Stimulated activated CD4-positive, alpha-beta T cell treated with anti-CD3 and anti-CD28 coated beads, Interleukin-12 subunit alpha, Interleukin-12 subunit beta, amount 100 ng/mL, for 48 hours (primary cell): ENCODE measurements around the gene KRT222.

Experiments
- DNase-seq, 3 donors: peaks; one replicate each; pipeline ENCODE4 v3.0.0-alpha.2; 2020; ENCODE audit warnings: low read depth in 2 of 3, low spot score in 1 of 3

The KRT222 gene

DNA sequence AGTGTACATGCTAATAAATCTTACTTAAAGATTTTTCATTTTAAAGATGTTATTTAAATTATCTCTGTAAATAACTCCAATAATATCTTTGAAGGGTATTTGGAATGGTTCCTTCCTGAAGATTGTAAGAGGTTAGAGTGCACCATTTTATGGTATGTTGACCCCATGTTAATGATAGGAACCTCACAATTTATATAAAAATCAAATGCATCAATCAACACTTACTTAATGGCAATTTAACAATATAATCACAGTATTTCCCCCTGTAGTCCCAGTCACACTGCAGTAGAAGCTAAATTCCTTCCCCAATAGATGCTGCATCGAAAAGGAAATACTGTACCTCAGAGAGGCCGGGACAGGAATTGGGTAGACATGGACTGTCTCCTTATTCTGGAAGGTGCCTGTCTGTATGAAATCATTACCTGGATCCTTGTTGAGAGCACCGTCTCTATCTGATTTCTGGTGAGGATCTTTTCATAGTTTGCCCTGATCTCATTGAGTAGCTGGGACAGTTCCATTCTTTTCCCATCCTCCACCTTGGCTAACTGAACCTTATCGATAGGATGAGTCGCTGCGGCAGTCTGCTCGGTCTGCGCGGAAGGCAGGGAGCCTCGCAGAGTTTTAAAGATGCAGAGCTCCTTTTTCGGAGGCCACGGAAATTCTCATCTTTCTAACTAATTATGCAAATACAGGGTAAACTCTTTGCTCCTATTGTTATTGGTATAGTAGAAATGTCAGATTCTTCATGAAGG is at the start of gene KRT222:
KRT222 (minus strand) TSS at position 596 of the 752 bp plus-strand sequence; CDS start at position 518, 78 bp downstream.
- DNase-seq, result no peak

GRCh38 chr17:40714473-40714872 is 49.5 kb upstream of the KRT222 start:
- DNase-seq, result no peak

- DNase-seq, result no peak
These were observed 42.8 kb upstream of the KRT222 start for GRCh38 chr17:40707745-40708144.

DNA sequence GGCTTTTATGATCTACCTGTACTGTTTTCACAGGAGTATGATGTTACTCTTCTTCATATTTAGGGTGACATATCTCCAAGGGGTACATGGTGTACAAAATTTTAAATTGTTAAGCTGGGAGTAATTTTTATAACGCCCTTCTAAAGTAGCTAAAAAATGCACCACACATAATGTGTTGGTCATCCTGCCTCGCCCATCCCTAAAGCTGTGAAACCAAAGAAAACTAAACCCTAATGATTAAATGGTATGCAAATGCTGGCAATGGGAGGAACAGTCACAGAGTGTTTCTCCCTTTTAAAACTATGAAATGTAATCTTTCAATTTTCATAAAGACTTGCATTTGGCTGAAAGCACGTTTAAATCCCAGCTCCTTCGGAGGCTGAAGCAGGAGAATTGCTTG is 40.6 kb upstream of the KRT222 start:
- no peak for DNase-seq

GRCh38 chr17:40703652-40704051 is 38.7 kb upstream of the KRT222 start, which contains the start of gene KRT24:
Gene KRT24 (minus strand): TSS chr17:40703752. CDS start chr17:40703693, 59 bp downstream.
- DNase-seq, result no peak

GRCh38 chr17:40702271-40702670 is 37.3 kb upstream of the KRT222 start:
- DNase-seq, result no peak

GRCh38 chr17:40699853-40700252 is 34.9 kb upstream of the KRT222 start:
- no peak for DNase-seq

DNA sequence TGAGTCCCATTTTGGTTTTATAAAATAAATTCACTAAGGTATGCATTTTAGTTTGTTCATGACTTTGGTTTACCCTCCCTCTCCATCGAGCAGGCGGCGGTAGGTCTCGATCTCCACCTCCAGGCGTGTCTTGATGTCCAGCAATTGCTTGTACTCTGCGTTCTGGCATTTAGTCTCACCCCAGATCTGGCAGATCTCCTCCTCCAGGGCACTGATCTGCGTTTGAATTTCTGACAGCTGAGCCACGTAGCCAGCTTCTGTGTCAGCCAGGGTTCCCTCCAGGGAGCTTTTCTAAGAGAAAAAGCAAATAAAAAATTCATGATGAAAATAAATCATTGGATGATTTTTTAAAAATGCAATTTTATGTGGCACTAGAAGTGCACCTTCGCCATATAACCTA is 34.4 kb upstream of the KRT222 start:
- DNase-seq, result no peak

DNA sequence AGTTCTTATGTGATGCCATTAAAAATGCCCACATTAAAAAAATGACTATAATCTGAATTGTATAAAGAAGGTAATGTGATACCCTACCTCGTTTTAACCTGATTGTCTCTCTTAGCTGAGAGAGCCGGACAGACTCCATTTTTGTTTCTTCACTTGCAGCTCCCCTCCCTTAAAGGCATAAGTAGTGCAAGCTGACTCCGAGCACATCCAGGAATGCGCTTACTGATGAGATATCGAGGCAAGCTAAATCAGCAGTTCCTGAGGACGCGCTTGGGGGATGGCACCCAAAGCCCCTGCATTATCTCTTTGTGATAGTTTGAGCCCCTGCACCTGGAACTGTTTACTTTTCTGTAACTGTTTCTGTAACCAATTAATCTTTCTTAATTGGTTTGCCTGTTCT is 32.3 kb upstream of the KRT222 start:
- no peak for DNase-seq

DNA sequence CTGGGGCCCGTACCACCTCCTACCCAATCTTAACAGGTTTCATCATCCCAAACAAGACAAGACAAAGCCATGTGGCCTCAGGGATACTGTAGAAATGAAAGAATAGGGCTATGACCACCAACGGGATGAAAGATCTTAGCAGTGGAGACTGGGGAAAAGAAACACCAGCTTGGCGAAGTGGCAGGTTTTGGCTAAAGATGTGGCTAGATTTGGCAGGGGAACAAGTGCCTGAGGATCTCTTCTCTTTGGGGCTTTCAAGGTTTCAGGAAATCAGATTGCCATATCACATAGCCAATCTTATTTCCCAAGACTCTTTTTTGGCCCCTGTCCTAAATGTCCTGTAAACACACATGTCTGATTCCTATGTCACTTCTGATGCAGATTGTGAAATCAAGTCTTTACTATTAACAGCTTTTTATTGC is 31.7 kb upstream of the KRT222 start:
- DNase-seq, result no peak

DNA sequence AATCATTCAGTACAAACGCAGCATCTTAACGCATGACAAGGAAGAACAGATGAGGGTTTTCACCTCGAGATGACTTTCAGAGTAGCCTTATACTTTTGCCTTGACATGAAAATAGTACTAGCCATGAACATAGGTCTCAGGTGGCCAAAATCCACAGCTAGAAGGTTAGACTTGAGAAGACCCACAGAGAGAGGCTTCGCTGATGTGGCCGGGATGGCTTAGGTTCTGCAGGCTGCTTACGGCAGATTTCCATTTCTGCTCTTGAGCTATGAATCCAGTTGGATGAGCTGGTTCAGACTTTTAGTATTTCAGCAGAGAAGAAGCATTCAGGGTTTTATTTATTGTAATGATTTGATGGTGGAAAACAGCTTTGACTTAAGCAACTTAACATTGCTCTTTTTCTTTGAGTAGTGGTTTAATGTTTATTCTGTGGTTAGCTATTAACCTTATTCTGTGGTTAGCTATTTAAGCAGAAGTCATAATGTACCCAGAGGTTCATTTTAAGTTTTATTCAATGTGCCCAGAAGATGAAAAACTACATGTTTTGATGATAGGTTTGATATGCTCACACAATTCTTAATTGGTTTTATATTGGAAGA is 31.0 kb upstream of the KRT222 start:
- no peak for DNase-seq

DNA sequence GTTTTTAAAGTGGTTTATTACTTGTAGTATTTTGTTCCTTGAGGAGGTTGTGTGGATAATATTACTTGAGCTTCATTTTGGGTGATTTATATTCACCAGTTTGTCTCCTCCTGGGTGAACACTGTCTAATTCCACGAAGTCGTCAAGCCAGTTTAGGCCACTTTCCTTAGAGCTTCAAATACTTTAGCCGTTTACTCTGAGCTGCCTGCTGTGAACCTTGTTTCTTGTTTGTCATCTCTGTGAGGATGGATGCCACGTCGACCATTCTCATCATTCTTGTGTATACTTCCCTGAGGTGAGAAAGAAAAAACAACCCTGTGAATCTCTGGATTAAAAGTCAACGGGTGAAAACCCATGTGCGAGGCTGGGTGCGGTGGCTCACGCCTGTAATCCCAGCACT is 29.6 kb upstream of the KRT222 start:
- no peak for DNase-seq

DNA sequence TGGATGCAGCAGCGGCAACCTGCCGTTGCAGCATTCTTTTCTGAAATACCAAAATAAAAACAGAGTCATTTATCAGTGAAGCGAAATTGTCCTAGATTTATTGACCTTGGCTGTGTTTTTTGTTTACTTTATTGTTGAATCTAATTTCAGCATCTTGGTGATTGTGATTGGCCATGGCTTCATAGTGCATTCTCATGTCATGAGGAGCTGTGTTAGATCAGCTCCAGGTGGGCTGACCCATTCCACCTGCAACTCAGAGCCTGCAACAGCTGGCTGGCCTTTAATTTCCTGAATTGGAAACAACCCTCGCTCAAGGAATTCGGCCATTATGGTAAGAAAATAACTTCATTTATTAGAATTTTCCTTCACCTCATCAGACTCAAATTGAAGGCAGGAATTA is 22.1 kb upstream of the KRT222 start:
- DNase-seq, result no peak

DNA sequence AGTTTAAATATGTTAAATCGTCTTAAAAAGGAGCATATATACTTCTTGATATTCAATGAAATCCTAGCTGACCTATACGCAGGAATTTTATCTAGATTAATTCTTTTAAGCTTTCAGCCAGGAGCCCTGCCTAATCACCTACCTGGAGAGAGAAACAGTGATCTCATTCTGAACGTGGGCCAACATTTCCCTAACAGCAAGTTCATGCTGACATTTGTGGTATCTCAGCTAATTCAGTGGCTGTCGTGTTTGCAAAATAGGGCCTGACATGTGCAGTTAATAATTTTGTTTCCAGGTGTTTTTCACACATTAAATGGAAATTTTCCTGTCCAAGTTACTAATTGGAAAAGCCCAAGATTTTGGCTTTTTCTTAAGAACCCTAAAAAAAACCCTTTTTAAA is 21.2 kb upstream of the KRT222 start:
- DNase-seq, result no peak

GRCh38 chr17:40680998-40681397 is 16.0 kb upstream of the KRT222 start:
- no peak for DNase-seq

- no peak for DNase-seq
These were observed 14.5 kb upstream of the KRT222 start for GRCh38 chr17:40679523-40679907.

DNA sequence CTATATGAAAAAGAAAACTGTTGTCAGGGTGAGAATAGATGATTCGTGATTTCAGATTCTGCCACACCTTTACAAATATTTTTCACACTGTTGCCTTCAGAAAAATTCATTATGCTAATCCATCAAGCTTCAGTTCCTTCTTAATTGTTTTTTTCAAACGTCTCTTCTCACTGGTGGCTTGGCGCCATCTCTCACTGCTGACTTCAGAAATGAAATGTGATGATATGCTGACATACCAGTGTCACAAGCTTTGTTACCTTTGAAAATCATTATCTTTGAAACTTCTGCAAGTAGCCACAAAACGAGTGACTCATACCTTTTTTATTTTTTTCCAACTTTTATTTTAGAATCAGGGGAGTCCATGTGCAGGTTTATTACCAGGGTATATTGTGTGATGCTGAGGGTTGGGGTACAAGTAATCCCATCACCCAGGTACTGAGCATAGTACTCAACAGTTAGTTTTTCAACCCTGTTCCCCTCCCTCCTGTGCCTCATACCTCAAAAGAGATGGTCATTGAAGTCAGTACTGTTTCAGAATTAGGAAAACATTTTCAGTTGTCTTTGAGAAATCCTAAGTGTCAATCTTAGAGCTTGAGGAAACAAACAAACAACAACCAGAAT is 14.0 kb upstream of the KRT222 start:
- no peak for DNase-seq

DNA sequence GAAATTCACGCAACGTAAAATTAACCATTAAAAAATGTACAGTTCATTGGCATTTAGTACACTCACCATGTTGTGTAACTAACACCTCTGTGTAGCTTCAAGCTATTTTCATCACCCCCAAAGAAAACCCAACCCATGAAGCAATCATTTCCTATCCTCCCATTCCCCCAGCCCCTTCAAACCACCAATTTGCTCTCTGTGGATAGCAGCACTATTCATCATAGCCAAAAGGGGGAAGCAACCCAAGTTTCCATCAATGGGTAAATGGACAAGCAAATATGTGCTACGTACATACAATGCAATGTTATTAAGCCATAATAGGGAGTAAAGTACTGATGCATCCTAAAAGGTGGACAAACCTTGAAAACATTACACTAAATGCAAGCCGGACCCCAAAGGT is 10.9 kb upstream of the KRT222 start:
- no peak for DNase-seq

- DNase-seq, result no peak
These were observed 7.7 kb upstream of the KRT222 start for GRCh38 chr17:40672654-40673053.

DNA sequence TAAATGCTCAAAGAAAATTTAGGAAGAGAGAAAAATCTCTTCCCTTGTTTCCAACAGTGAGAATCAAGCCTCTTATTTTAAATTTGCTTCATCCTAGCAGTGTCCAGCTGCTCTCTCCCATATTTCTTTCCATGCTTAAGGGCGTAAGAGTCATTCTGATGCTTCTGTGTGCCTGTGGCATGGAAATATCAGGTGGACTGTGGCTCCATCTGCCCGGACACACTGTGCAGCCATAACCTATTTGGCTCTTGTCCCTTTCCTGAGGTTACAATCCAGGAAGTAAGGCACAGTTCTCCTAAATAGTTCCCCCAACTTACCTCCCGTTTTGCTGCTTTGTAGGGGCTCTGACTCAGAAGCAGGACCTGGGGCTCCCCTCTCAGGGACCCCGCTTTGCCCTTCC is 6.3 kb upstream of the KRT222 start:
- DNase-seq, result no peak

- DNase-seq, result no peak
These were observed 1.4 kb upstream of the KRT222 start for GRCh38 chr17:40666331-40666730.

DNA sequence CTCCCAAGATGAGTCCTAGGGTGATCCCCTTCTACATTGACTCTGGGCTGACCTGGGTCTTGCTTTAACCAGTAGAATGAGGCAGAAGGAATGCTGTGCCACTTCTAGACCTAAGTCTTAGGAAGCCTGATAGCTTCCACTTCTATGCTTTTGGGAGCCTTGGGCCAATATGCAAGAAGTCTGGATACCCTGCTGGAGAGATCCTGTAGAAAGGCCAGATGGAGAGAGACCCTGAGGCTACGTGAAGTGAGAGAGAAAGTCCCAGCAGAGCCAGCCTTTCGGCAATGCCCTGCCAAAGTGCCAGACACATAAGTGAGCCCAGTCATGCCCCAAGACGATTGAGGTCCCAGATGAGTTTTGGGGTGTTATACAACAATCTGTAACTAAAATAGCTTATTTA is 1.7 kb downstream of the KRT222 start:
- no peak for DNase-seq
